PC-9 (cell line): ENCODE measurements around the gene DDHD1.

ENCODE experiments used
- EZH2 ChIP-seq: fragments of 200-600 bp; sonication (generic); IDR thresholded peaks from 2 replicates; pipeline ENCODE4 v1.8.0; 2017; ENCODE audit warnings: antibody characterized with exemption, low read depth
- TF ChIP-seq, protein P1 (sequence below): fragments of 200-600 bp; sonication (generic); conservative IDR thresholded peaks from 2 replicates; pipeline ENCODE4 v1.6.1; 2017; ENCODE audit warnings: mixed run types, antibody characterized with exemption, mild to moderate bottlenecking, moderate library complexity

DNA sequence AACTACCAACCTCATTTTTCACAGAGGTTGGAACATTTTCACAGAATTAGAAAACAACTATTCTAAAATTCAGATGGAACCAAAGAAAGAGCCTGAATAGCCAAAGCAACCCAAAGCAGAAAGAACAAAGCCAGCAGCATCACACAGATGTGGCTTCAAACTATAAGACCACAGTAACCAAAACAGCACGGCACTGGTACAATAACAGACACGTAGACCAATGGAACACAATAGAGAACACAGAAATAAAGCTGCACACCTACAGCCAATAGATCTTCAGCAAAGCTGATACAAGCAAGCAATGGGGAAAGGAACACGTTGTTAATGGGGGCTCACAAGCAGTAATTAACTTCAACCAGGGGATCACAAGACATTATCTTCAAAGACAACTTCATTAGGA lies 114.5 kb downstream of the DDHD1 start:
- TF ChIP-seq, protein P1, sequence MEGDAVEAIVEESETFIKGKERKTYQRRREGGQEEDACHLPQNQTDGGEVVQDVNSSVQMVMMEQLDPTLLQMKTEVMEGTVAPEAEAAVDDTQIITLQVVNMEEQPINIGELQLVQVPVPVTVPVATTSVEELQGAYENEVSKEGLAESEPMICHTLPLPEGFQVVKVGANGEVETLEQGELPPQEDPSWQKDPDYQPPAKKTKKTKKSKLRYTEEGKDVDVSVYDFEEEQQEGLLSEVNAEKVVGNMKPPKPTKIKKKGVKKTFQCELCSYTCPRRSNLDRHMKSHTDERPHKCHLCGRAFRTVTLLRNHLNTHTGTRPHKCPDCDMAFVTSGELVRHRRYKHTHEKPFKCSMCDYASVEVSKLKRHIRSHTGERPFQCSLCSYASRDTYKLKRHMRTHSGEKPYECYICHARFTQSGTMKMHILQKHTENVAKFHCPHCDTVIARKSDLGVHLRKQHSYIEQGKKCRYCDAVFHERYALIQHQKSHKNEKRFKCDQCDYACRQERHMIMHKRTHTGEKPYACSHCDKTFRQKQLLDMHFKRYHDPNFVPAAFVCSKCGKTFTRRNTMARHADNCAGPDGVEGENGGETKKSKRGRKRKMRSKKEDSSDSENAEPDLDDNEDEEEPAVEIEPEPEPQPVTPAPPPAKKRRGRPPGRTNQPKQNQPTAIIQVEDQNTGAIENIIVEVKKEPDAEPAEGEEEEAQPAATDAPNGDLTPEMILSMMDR, result no peak
- no peak for TF ChIP-seq EZH2
